Hepatocyte (in vitro differentiated cells): ENCODE results near the gene MTAP. TPM values are rescaled to one million over a fixed set of nuclear protein-coding genes. Genes with fewer than 3 reads are reported as not detected.

ENCODE experiments used
- DNase-seq: peaks from one replicate; pipeline ENCODE4 v3.0.0-alpha.2; 2016; ENCODE audit warnings: low spot score
- H2AFZ ChIP-seq: fragments of 200-600 bp; sonication (generic); 2 replicates; pipeline ENCODE4 v1.6.0; 2016; ENCODE audit warnings: antibody characterized with exemption, mild to moderate bottlenecking
- H3K27ac ChIP-seq: fragments of 200-600 bp; sonication (generic); 2 replicates; pipeline ENCODE4 v1.5.1; 2016; ENCODE audit warnings: mild to moderate bottlenecking
- H3K27me3 ChIP-seq: fragments of 200-600 bp; sonication (generic); 2 replicates; pipeline ENCODE4 v1.6.1; 2016
- H3K36me3 ChIP-seq: fragments of 200-600 bp; sonication (generic); replicated peaks from 2 replicates; pipeline ENCODE4 v1.5.1; 2016; ENCODE audit warnings: low read depth; ENCODE audit not compliant: insufficient read depth
- H3K4me1 ChIP-seq: fragments of 200-600 bp; sonication (generic); 2 replicates; pipeline ENCODE4 v1.5.1; 2016; ENCODE audit warnings: mild to moderate bottlenecking, moderate library complexity; ENCODE audit not compliant: insufficient read depth
- H3K4me2 ChIP-seq: fragments of 200-600 bp; sonication (generic); 2 replicates; pipeline ENCODE4 v1.6.0; 2016
- H3K4me3 ChIP-seq: fragments of 200-600 bp; sonication (generic); 2 replicates; pipeline ENCODE4 v1.5.1; 2016; ENCODE audit warnings: mild to moderate bottlenecking
- H3K79me2 ChIP-seq: fragments of 200-600 bp; sonication (generic); 2 replicates; pipeline ENCODE4 v1.6.0; 2017; ENCODE audit warnings: mild to moderate bottlenecking
- H3K9me2 ChIP-seq: fragments of 200-600 bp; sonication (generic); replicated peaks from 2 replicates; pipeline ENCODE4 v1.6.0; 2017; ENCODE audit warnings: mild to moderate bottlenecking; ENCODE audit not compliant: insufficient read depth
- H3K9me3 ChIP-seq: fragments of 200-600 bp; sonication (generic); 2 replicates; pipeline ENCODE4 v1.5.1; 2016; ENCODE audit warnings: low read depth, mild to moderate bottlenecking
- H4K20me1 ChIP-seq: fragments of 200-600 bp; sonication (generic); 2 replicates; pipeline ENCODE4 v1.6.0; 2016; ENCODE audit warnings: mild to moderate bottlenecking; ENCODE audit not compliant: insufficient read depth, poor library complexity, severe bottlenecking
- EZH2 ChIP-seq: fragments of 200-600 bp; sonication (generic); IDR thresholded peaks from 2 replicates; pipeline ENCODE4 v1.6.1; 2016; ENCODE audit warnings: antibody characterized with exemption, mild to moderate bottlenecking, borderline replicate concordance
- EZH2phosphoT487 ChIP-seq: fragments of 200-600 bp; sonication (generic); IDR thresholded peaks from one replicate; pipeline ENCODE4 v1.6.1; 2018; ENCODE audit warnings: antibody characterized with exemption, mild to moderate bottlenecking, low read depth, moderate library complexity; ENCODE audit not compliant: unreplicated experiment, severe bottlenecking
- WGBS: methylation state at CpG from one replicate; pipeline ENCODE4 v1.1.6; 2016; ENCODE audit warnings: low lambda C conversion rate; ENCODE audit errors: missing lambda C conversion rate; 5-methylcytosine and 5-hydroxymethylcytosine counted together
- polyA plus RNA-seq: library from polyadenylated mRNA; unstranded; fragments of >200 nt; fragmentation: Nextera tagmentation; extraction: Ambion mirVana; gene quantifications from 2 replicates; pipeline ENCODE4 v1.2.1, GENCODE V29; 2016
- total RNA-seq: library from RNA; depleted of rRNA; stranded (reverse); fragments of >200 nt; gene quantifications from 2 replicates; pipeline ENCODE4 v1.2.3, GENCODE V29; 2014
- TF ChIP-seq, protein P1 (sequence below): fragments of 200-600 bp; sonication (generic); IDR thresholded peaks from 2 replicates; pipeline ENCODE4 v1.5.1; 2016; ENCODE audit warnings: antibody characterized with exemption, mild to moderate bottlenecking; ENCODE audit not compliant: poor library complexity

MTAP gene
- total and polyA plus RNA-seq, 2 experiments from 2014 or later = 21.2 to 38.8 TPM

DNA sequence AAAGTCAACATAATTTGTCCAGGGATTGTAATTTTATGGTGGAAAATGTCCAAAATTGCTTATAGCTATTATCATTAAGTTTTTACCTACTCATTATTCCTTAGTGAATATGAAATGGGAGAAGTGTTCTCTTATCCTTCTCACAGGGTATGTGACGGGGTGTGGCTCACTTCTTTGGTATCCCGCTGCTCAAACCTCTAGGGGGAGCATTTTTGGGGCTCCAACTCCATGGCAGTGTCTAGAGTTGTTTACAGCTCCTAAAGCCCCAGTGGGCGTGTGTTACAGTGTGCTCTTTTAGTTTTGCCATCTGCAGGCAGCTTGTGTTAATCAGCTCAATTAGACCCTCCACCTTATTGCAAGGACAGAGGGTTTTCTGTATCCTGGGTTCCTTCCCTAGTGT is 102.3 kb downstream of the MTAP start:
- no peaks in the 10 kb centered on the region for H3K79me2 ChIP-seq
- no peak for TF ChIP-seq EZH2
- no peak for TF ChIP-seq EZH2phosphoT487
- no peaks in the 10 kb centered on the region for H3K36me3 ChIP-seq
- peaks cover 7% of the 10 kb centered on the region for H3K9me3 ChIP-seq
- H2AFZ ChIP-seq = no peak overlapping the region
- no peak for DNase-seq
- 90% methylated on average over 3 of the region's 3 CpGs for WGBS
- no peaks in the 10 kb centered on the region for H4K20me1 ChIP-seq
- H3K27ac ChIP-seq = no peak overlapping the region
- no peak overlapping the region for H3K4me2 ChIP-seq
- no peak overlapping the region for H3K4me3 ChIP-seq
- no peaks in the 10 kb centered on the region for H3K9me2 ChIP-seq
- H3K27me3 ChIP-seq = no peaks in the 10 kb centered on the region
- no peaks in the 10 kb centered on the region for H3K4me1 ChIP-seq

GRCh38 chr9:21906213-21906612 is 103.8 kb downstream of the MTAP start:
- Histone ChIP-seq H3K4me1 (no peaks in the 10 kb centered on the region), H3K9me2 (no peaks in the 10 kb centered on the region), H3K4me3 (no peak overlapping the region), H2AFZ (no peak overlapping the region), H3K27me3 (no peaks in the 10 kb centered on the region), H3K9me3 (peaks cover 3% of the 10 kb centered on the region), H3K36me3 (no peaks in the 10 kb centered on the region), H3K79me2 (no peaks in the 10 kb centered on the region), H3K4me2 (no peak overlapping the region), H3K27ac (no peak overlapping the region), H4K20me1 (no peaks in the 10 kb centered on the region)
- DNase-seq = no peak
- TF ChIP-seq, protein P1, sequence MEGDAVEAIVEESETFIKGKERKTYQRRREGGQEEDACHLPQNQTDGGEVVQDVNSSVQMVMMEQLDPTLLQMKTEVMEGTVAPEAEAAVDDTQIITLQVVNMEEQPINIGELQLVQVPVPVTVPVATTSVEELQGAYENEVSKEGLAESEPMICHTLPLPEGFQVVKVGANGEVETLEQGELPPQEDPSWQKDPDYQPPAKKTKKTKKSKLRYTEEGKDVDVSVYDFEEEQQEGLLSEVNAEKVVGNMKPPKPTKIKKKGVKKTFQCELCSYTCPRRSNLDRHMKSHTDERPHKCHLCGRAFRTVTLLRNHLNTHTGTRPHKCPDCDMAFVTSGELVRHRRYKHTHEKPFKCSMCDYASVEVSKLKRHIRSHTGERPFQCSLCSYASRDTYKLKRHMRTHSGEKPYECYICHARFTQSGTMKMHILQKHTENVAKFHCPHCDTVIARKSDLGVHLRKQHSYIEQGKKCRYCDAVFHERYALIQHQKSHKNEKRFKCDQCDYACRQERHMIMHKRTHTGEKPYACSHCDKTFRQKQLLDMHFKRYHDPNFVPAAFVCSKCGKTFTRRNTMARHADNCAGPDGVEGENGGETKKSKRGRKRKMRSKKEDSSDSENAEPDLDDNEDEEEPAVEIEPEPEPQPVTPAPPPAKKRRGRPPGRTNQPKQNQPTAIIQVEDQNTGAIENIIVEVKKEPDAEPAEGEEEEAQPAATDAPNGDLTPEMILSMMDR = no peak
- TF ChIP-seq EZH2 (no peak), EZH2phosphoT487 (no peak)
- 94% methylated on average over 4 of the region's 4 CpGs for WGBS

DNA sequence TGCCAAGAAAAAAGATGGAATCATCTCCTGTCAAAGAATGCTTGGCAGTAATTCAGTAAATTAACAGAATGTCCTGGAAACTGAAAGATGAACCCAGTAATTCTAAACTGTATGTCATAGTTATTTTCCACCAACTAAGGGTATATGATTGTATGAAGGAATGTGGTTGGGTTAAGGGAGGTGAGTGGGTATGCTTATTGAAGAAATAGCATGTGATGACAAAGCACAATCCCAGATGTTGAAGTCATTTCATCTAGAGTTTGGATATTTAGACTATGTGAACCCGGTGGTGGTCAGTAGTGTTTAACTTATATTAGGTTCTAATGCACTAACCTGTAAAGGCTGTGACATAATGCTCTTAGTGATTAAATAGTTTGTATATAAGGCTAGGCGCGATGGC is 104.4 kb downstream of the MTAP start:
- Histone ChIP-seq H3K4me3 (no peak overlapping the region), H3K4me2 (no peak overlapping the region), H3K27ac (no peak overlapping the region), H3K79me2 (no peaks in the 10 kb centered on the region), H4K20me1 (no peaks in the 10 kb centered on the region), H3K9me2 (no peaks in the 10 kb centered on the region), H3K4me1 (no peaks in the 10 kb centered on the region), H3K36me3 (no peaks in the 10 kb centered on the region), H3K9me3 (peaks cover 3% of the 10 kb centered on the region), H3K27me3 (no peaks in the 10 kb centered on the region), H2AFZ (no peak overlapping the region)
- DNase-seq = no peak
- TF ChIP-seq, protein P1 = no peak
- no peak for TF ChIP-seq EZH2
- TF ChIP-seq EZH2phosphoT487 = no peak
- 92% methylated on average over 3 of the region's 3 CpGs for WGBS

DNA sequence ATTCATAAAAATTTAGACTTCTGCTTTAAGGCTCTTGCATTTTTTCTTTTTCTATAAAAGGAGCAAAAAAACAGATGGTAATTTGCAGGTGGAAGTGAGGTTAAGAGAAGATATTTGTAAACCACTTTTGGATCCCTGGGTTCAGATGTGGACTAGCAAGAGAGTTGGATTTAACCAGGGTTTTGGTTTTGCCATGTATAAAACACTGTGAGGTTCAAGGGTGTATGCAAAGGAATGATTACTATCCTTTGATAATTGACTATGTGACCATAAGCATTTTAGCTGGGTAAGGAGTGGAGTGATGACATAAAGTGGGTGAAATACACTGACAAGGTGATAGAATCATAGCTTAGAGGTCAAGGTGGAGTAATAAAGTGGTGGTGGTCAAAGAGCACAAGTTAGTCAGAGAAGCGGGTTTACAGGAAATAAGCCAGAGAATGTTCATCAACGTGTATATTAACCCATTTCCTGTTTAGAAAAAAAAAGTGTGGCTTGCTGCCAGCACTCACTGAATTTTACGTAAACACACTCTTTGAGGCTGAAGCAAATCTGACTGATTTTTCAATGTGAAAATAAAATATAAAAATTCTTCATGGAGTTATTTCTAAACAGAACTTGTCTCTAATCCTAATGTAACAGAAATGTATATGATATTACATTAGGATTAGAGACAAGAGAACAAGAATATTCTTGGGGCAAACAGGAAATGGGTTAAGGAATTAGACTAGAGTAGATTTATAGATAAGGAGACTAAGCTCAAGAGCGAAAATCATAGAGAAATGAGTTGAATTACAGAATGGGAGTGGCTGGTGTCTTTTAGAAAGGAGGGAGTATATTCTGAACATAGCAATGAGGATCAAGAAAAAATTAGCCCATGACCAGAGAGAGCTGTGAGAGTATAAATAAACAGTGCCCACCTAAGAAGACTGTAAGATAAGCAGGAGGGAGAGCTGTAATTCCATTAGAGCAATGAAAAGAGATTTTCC is 117.2 kb downstream of the MTAP start:
- H3K36me3 ChIP-seq = no peaks in the 10 kb centered on the region
- H3K79me2 ChIP-seq = no peaks in the 10 kb centered on the region
- H4K20me1 ChIP-seq = no peaks in the 10 kb centered on the region
- DNase-seq = no peak
- H3K27ac ChIP-seq = no peak overlapping the region
- WGBS = 51% methylated on average over 4 of the region's 4 CpGs
- H2AFZ ChIP-seq = no peak overlapping the region
- H3K9me2 ChIP-seq = no peaks in the 10 kb centered on the region
- H3K4me2 ChIP-seq = no peak overlapping the region
- no peaks in the 10 kb centered on the region for H3K9me3 ChIP-seq
- no peaks in the 10 kb centered on the region for H3K4me1 ChIP-seq
- TF ChIP-seq, protein P1 = no peak
- TF ChIP-seq EZH2 (no peak), EZH2phosphoT487 (no peak)
- no peaks in the 10 kb centered on the region for H3K27me3 ChIP-seq
- no peak overlapping the region for H3K4me3 ChIP-seq
